Cardiac muscle cell (in vitro differentiated cells and primary cell): ENCODE results near the gene PTOV1. TPM values are rescaled to one million over a fixed set of nuclear protein-coding genes. Genes with fewer than 3 reads are reported as not detected.

ENCODE experiments used
- DNase-seq, 2 donors: peaks; one replicate each; pipeline versions ENCODE4 v3.0.0 to v3.0.0-alpha.2; 2010 to 2017; ENCODE audit warnings: low read depth in 1 of 2, low spot score in 1 of 2
- H3K27ac ChIP-seq: fragments of 200-600 bp; sonication (generic); 2 replicates; pipeline ENCODE4 v1.5.1; 2016
- H3K27me3 ChIP-seq: fragments of 200-600 bp; sonication (generic); 2 replicates; pipeline ENCODE4 v1.6.0; 2016; ENCODE audit warnings: control low read depth
- H3K36me3 ChIP-seq: fragments of 200-600 bp; sonication (generic); 2 replicates; pipeline ENCODE4 v1.5.1; 2016; ENCODE audit warnings: control low read depth
- H3K4me1 ChIP-seq: fragments of 200-600 bp; sonication (generic); 2 replicates; pipeline ENCODE4 v1.8.1; 2017; ENCODE audit warnings: low read depth, mild to moderate bottlenecking, mixed run types
- H3K4me3 ChIP-seq: fragments of 200-600 bp; sonication (generic); 2 replicates; pipeline ENCODE4 v1.5.1; 2016; ENCODE audit warnings: mild to moderate bottlenecking
- H3K9me3 ChIP-seq: fragments of 200-600 bp; sonication (generic); 2 replicates; pipeline ENCODE4 v1.5.1; 2017; ENCODE audit warnings: low read depth, mild to moderate bottlenecking, control low read depth
- CTCF ChIP-seq: IDR thresholded peaks from 2 replicates; pipeline ENCODE4 v1.5.1; 2012; ENCODE audit warnings: low read depth, mild to moderate bottlenecking, low read length
- polyA plus RNA-seq: library from polyadenylated mRNA; unstranded; fragments of >200 nt; fragmentation: Nextera tagmentation; extraction: Ambion mirVana; gene quantifications from 2 replicates; pipeline ENCODE4 v1.2.1, GENCODE V29; 2016
- total RNA-seq: library from RNA; depleted of rRNA; stranded (reverse); fragments of >200 nt; gene quantifications from 2 replicates; pipeline ENCODE4 v1.2.3, GENCODE V29; 2016

The PTOV1 gene
- total and polyA plus RNA-seq, 2 experiments from 2014 or later = 290 to 583 TPM

- TF ChIP-seq CTCF = no peak
- peaks cover 15% of the 10 kb centered on the region for H3K36me3 ChIP-seq
- H3K4me3 ChIP-seq = no peak overlapping the region
- no peaks in the 10 kb centered on the region for H3K9me3 ChIP-seq
- no peak for DNase-seq
- H3K4me1 ChIP-seq = no peaks in the 10 kb centered on the region
- H3K27me3 ChIP-seq = no peaks in the 10 kb centered on the region
- no peak overlapping the region for H3K27ac ChIP-seq
Observed at GRCh38 chr19:49906879-49907564, 56.1 kb downstream of the PTOV1 start.

GRCh38 chr19:49907745-49908446 is 56.9 kb downstream of the PTOV1 start:
- H3K4me1 ChIP-seq = no peaks in the 10 kb centered on the region
- H3K4me3 ChIP-seq = no peak overlapping the region
- no peaks in the 10 kb centered on the region for H3K9me3 ChIP-seq
- no peaks in the 10 kb centered on the region for H3K27me3 ChIP-seq
- TF ChIP-seq CTCF = no peak
- H3K27ac ChIP-seq = no peak overlapping the region
- H3K36me3 ChIP-seq = peaks cover 15% of the 10 kb centered on the region
- DNase-seq = no peak

- TF ChIP-seq CTCF = no peak
- Histone ChIP-seq H3K27me3 (no peaks in the 10 kb centered on the region), H3K27ac (no peak overlapping the region), H3K9me3 (no peaks in the 10 kb centered on the region), H3K36me3 (peaks cover 15% of the 10 kb centered on the region), H3K4me1 (no peaks in the 10 kb centered on the region), H3K4me3 (no peak overlapping the region)
- no peak for DNase-seq
Observed at GRCh38 chr19:49908480-49909420, 57.8 kb downstream of the PTOV1 start.

GRCh38 chr19:49910179-49910578 is 59.2 kb downstream of the PTOV1 start:
- Histone ChIP-seq H3K27ac (no peak overlapping the region), H3K36me3 (peaks cover 15% of the 10 kb centered on the region), H3K27me3 (no peaks in the 10 kb centered on the region), H3K9me3 (no peaks in the 10 kb centered on the region), H3K4me3 (no peak overlapping the region), H3K4me1 (no peaks in the 10 kb centered on the region)
- no peak for DNase-seq
- no peak for TF ChIP-seq CTCF

Other genes starting within 250 kb of the PTOV1 start
- gene RRAS, start 211.0 kb upstream of the PTOV1 start, total RNA-seq = 41.3 and 42.6 TPM in 2 replicates
- gene RRAS, start 211.0 kb upstream of the PTOV1 start, polyA plus RNA-seq = 80.1 and 88.1 TPM in 2 replicates
- 66.9 and 71.0 TPM in 2 replicates for gene SCAF1, start 208.9 kb upstream of the PTOV1 start, total RNA-seq
- 16.4 and 19.3 TPM in 2 replicates for gene SCAF1, start 208.9 kb upstream of the PTOV1 start, polyA plus RNA-seq
- gene IRF3, start 185.3 kb upstream of the PTOV1 start, total RNA-seq = 137 and 145 TPM in 2 replicates
- 37.6 and 38.4 TPM in 2 replicates for gene IRF3, start 185.3 kb upstream of the PTOV1 start, polyA plus RNA-seq
- 39.4 and 41.3 TPM in 2 replicates for gene BCL2L12, start 185.2 kb upstream of the PTOV1 start, total RNA-seq
- gene BCL2L12, start 185.2 kb upstream of the PTOV1 start, polyA plus RNA-seq = 55.5 and 59.4 TPM in 2 replicates
- 494 and 516 TPM in 2 replicates for gene PRMT1, start 173.9 kb upstream of the PTOV1 start, total RNA-seq
- gene PRMT1, start 173.9 kb upstream of the PTOV1 start, polyA plus RNA-seq = 398 and 431 TPM in 2 replicates
- 3.6 and 5.1 TPM in 2 replicates for gene ADM5, start 161.6 kb upstream of the PTOV1 start, total RNA-seq
- 1.1 and 2.2 TPM in 2 replicates for gene ADM5, start 161.6 kb upstream of the PTOV1 start, polyA plus RNA-seq
- 29.0 and 33.8 TPM in 2 replicates for gene CPT1C, start 160.0 kb upstream of the PTOV1 start, total RNA-seq
- 26.5 and 31.7 TPM in 2 replicates for gene CPT1C, start 160.0 kb upstream of the PTOV1 start, polyA plus RNA-seq
- 0.09 TPM in 1 of 2 replicates, not detected in the other for gene TSKS, start 87.9 kb upstream of the PTOV1 start, total RNA-seq
- gene TSKS, start 87.9 kb upstream of the PTOV1 start, polyA plus RNA-seq = not detected in 2 replicates
- 152 and 153 TPM in 2 replicates for gene AP2A1, start 84.2 kb upstream of the PTOV1 start, total RNA-seq
- 64.2 and 78.0 TPM in 2 replicates for gene AP2A1, start 84.2 kb upstream of the PTOV1 start, polyA plus RNA-seq
- 37.8 and 60.8 TPM in 2 replicates for gene FUZ, start 37.9 kb upstream of the PTOV1 start, total RNA-seq
- 35.6 and 39.0 TPM in 2 replicates for gene FUZ, start 37.9 kb upstream of the PTOV1 start, polyA plus RNA-seq
- gene MED25, start 32.9 kb upstream of the PTOV1 start, total RNA-seq = 68.7 and 83.7 TPM in 2 replicates
- gene MED25, start 32.9 kb upstream of the PTOV1 start, polyA plus RNA-seq = 69.9 and 73.2 TPM in 2 replicates
- 73.8 and 74.5 TPM in 2 replicates for gene PNKP, start 16.4 kb downstream of the PTOV1 start, total RNA-seq
- 69.7 and 98.4 TPM in 2 replicates for gene PNKP, start 16.4 kb downstream of the PTOV1 start, polyA plus RNA-seq
- gene AKT1S1, start 26.2 kb downstream of the PTOV1 start, total RNA-seq = 27.5 and 36.9 TPM in 2 replicates
- gene AKT1S1, start 26.2 kb downstream of the PTOV1 start, polyA plus RNA-seq = 45.4 and 66.2 TPM in 2 replicates
- gene TBC1D17, start 26.5 kb downstream of the PTOV1 start, total RNA-seq = 25.4 and 26.8 TPM in 2 replicates
- gene TBC1D17, start 26.5 kb downstream of the PTOV1 start, polyA plus RNA-seq = 38.0 and 52.5 TPM in 2 replicates
- gene IL4I1, start 45.7 kb downstream of the PTOV1 start, total RNA-seq = 0.63 TPM in 1 of 2 replicates, not detected in the other
- gene IL4I1, start 45.7 kb downstream of the PTOV1 start, polyA plus RNA-seq = 0.40 TPM in 1 of 2 replicates, not detected in the other
- 5.9 and 6.8 TPM in 2 replicates for gene ATF5, start 78.0 kb downstream of the PTOV1 start, total RNA-seq
- gene ATF5, start 78.0 kb downstream of the PTOV1 start, polyA plus RNA-seq = 4.8 and 6.3 TPM in 2 replicates
- gene NUP62, start 78.3 kb downstream of the PTOV1 start, total RNA-seq = 60.6 and 71.3 TPM in 2 replicates
- gene NUP62, start 78.3 kb downstream of the PTOV1 start, polyA plus RNA-seq = 43.3 and 63.1 TPM in 2 replicates
- gene SIGLEC11, start 110.0 kb downstream of the PTOV1 start, total RNA-seq = 0.03 TPM in 1 of 2 replicates, not detected in the other
- gene SIGLEC11, start 110.0 kb downstream of the PTOV1 start, polyA plus RNA-seq = 0.13 TPM in 1 of 2 replicates, not detected in the other
- 29.9 and 34.3 TPM in 2 replicates for gene VRK3, start 174.2 kb downstream of the PTOV1 start, total RNA-seq
- 38.1 and 45.9 TPM in 2 replicates for gene VRK3, start 174.2 kb downstream of the PTOV1 start, polyA plus RNA-seq
- gene ZNF473, start 174.8 kb downstream of the PTOV1 start, total RNA-seq = 6.3 and 6.5 TPM in 2 replicates
- 4.4 and 5.3 TPM in 2 replicates for gene ZNF473, start 174.8 kb downstream of the PTOV1 start, polyA plus RNA-seq